Suprapubic skin (tissue), 4 donors: ENCODE data around the gene TGFBR2.

ENCODE experiments used
- EP300 ChIP-seq: sonication (generic); formaldehyde crosslinking; IDR thresholded peaks from one replicate; pipeline ENCODE4 v1.6.1; 2017; ENCODE audit warnings: antibody characterized with exemption
- POLR2A ChIP-seq, 2 donors: fragments of 450-650 bp; IDR thresholded peaks; one replicate each; pipeline ENCODE4 v1.6.1; 2017; ENCODE audit warnings: antibody characterized with exemption in 2 of 2, mild to moderate bottlenecking in 2 of 2, moderate library complexity in 2 of 2
- POLR2AphosphoS5 ChIP-seq, 3 donors: sonication (generic); formaldehyde crosslinking; IDR thresholded peaks; one replicate each; pipeline ENCODE4 v1.6.1; 2017; ENCODE audit warnings: antibody characterized with exemption in 3 of 3
- TF ChIP-seq, protein P1 (sequence below), 2 donors: fragments of 200-600 bp in 1 of 2; fragments of 450-650 bp in 1 of 2; sonication (generic) in 1 of 2; IDR thresholded peaks; one replicate each; pipeline ENCODE4 v1.5.1; 2016 to 2019; ENCODE audit warnings: antibody characterized with exemption in 2 of 2, mild to moderate bottlenecking in 1 of 2, moderate library complexity in 1 of 2

DNA sequence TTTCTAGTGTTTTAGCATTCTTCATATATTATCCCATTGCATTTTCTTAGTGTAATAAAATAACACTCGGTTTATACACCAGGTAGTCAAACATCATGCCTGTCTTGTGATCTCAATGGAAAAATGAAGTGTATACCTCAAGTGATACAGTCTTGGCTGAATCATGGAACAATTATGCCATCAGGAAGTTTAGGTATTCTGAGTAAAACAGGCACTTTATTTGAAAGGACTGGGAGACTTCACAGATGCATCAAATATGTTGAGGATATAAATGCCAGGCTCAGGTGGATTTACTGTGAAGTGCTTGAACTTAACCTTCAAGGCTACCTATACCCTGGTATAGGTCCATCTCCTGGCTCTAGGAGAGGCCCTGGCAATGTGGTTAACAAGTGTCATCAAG is 8.5 kb downstream of the TGFBR2 start:
- TF ChIP-seq, protein P1, sequence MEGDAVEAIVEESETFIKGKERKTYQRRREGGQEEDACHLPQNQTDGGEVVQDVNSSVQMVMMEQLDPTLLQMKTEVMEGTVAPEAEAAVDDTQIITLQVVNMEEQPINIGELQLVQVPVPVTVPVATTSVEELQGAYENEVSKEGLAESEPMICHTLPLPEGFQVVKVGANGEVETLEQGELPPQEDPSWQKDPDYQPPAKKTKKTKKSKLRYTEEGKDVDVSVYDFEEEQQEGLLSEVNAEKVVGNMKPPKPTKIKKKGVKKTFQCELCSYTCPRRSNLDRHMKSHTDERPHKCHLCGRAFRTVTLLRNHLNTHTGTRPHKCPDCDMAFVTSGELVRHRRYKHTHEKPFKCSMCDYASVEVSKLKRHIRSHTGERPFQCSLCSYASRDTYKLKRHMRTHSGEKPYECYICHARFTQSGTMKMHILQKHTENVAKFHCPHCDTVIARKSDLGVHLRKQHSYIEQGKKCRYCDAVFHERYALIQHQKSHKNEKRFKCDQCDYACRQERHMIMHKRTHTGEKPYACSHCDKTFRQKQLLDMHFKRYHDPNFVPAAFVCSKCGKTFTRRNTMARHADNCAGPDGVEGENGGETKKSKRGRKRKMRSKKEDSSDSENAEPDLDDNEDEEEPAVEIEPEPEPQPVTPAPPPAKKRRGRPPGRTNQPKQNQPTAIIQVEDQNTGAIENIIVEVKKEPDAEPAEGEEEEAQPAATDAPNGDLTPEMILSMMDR (IDR thresholded peaks at IDR 0.05), result no peak
- TF ChIP-seq EP300 (no peak), POLR2A (IDR thresholded peaks at IDR 0.05) (no peak), POLR2AphosphoS5 (IDR thresholded peaks at IDR 0.05) (no peak)
